ENCODE data around the gene JAZF1. TPM values are rescaled to one million over a fixed set of nuclear protein-coding genes. Genes with fewer than 3 reads are reported as not detected.

Gene JAZF1
- total RNA-seq, 1 experiment from 2014 or later: 9.1 TPM

DNA sequence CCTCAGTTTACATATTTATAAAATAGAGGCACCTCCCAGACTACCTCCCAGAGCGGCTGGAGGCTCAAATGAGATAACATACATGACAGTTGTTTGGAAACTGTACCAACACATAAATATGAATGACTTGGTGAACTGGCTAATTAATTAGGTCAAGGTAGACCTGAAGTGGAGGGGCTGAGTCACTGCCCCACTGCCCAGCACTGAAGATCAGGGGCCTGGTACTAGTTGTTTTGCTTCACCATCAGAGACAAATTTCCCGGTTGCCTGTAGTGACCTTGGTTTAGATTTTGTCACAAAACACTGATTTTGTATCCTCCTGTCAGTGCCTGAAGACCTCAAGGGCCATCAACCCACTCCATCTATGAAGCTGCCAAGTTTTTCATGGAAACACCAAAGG lies 41.8 kb downstream of the JAZF1 start:
- no peak overlapping the region for H3K4me2 ChIP-seq (ENCODE audit: insufficient read depth, insufficient read length, low read length)
- no peak overlapping the region for H3K9ac ChIP-seq (ENCODE audit: extremely low read depth, insufficient read length, low read length)
- WGBS (ENCODE audit: extremely low coverage, insufficient read length, low lambda C conversion rate): no CpG with 5 or more reads among the region's 2 CpGs
- H2BK12ac ChIP-seq (ENCODE audit: insufficient read length, low read depth, low read length): no peak overlapping the region
- no peak for DNase-seq
- H4K91ac ChIP-seq (ENCODE audit: insufficient read length, low read depth, low read length): no peak overlapping the region
- no peak overlapping the region for H4K8ac ChIP-seq (replicated peaks; ENCODE audit: insufficient read length, low read depth, low read length)
- H3K56ac ChIP-seq (ENCODE audit: insufficient read length, low read depth, low read length): no peak overlapping the region
- no peaks in the 10 kb centered on the region for H3K9me3 Mint-ChIP-seq
- H3K4me1 Mint-ChIP-seq: peaks cover 7 to 14% of the 10 kb centered on the region in 2 experiments
- no peaks in the 10 kb centered on the region for H3K27me3 Mint-ChIP-seq (ENCODE audit: low read depth)
- no peak overlapping the region for H2BK120ac ChIP-seq (ENCODE audit: low read depth, low read length, poor library complexity, severe bottlenecking)
- no peaks in the 10 kb centered on the region for H3K27me3 ChIP-seq (ENCODE audit: insufficient read depth, low read length)
- H3K14ac ChIP-seq (ENCODE audit: insufficient read depth, low read length): no peak overlapping the region
- no peaks in the 10 kb centered on the region for H3K79me1 ChIP-seq (ENCODE audit: insufficient read depth, low read depth, low read length, poor library complexity, severe bottlenecking)
- no peak overlapping the region for H3K27ac Mint-ChIP-seq
- no peaks in the 10 kb centered on the region for H3K9me3 ChIP-seq (ENCODE audit: control insufficient read depth, low read depth, low read length)
- H4K5ac ChIP-seq (ENCODE audit: insufficient read length, low read depth, low read length): no peak overlapping the region
- H4K20me1 ChIP-seq (ENCODE audit: control insufficient read depth, insufficient read depth, insufficient read length): no peaks in the 10 kb centered on the region
- no peak overlapping the region for H2BK5ac ChIP-seq (ENCODE audit: insufficient read length, low read length)
- no peaks in the 10 kb centered on the region for H3K23me2 ChIP-seq (ENCODE audit: insufficient read length, low read depth, low read length, poor library complexity, severe bottlenecking)
- no peaks in the 10 kb centered on the region for H3K36me3 Mint-ChIP-seq (ENCODE audit: insufficient read depth in 1 of 3, low read depth in 3 of 3)
- no peak overlapping the region for H3T11ph ChIP-seq (ENCODE audit: low read length)
- H2AK5ac ChIP-seq (ENCODE audit: insufficient read length, low read length): no peak overlapping the region
- H2AFZ ChIP-seq (ENCODE audit: low read length): no peak overlapping the region
- no peak overlapping the region for H2BK20ac ChIP-seq (ENCODE audit: low read depth, low read length, poor library complexity, severe bottlenecking)
- H3K23ac ChIP-seq (ENCODE audit: insufficient read length, low read depth, low read length): no peak overlapping the region
- H3K4ac ChIP-seq (ENCODE audit: low read depth, low read length): no peak overlapping the region
- H3K4me1 ChIP-seq (ENCODE audit: insufficient read depth, low read length): no peaks in the 10 kb centered on the region; the same call in 1 of the 2 replicates
- TF ChIP-seq, protein P1, sequence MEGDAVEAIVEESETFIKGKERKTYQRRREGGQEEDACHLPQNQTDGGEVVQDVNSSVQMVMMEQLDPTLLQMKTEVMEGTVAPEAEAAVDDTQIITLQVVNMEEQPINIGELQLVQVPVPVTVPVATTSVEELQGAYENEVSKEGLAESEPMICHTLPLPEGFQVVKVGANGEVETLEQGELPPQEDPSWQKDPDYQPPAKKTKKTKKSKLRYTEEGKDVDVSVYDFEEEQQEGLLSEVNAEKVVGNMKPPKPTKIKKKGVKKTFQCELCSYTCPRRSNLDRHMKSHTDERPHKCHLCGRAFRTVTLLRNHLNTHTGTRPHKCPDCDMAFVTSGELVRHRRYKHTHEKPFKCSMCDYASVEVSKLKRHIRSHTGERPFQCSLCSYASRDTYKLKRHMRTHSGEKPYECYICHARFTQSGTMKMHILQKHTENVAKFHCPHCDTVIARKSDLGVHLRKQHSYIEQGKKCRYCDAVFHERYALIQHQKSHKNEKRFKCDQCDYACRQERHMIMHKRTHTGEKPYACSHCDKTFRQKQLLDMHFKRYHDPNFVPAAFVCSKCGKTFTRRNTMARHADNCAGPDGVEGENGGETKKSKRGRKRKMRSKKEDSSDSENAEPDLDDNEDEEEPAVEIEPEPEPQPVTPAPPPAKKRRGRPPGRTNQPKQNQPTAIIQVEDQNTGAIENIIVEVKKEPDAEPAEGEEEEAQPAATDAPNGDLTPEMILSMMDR (conservative IDR thresholded peaks at IDR 0.05): no peak
- H3K27ac ChIP-seq (ENCODE audit: insufficient read length, low read depth, low read length): no peak overlapping the region
- no peak overlapping the region for H2BK15ac ChIP-seq (ENCODE audit: low read depth, low read length)
- no peaks in the 10 kb centered on the region for H3K79me2 ChIP-seq (ENCODE audit: insufficient read depth, low read length)
- no peak overlapping the region for H3K4me3 Mint-ChIP-seq
- H3K18ac ChIP-seq (ENCODE audit: insufficient read length, low read depth, low read length): no peak overlapping the region
